ENCODE data around the gene OBI1. TPM values are rescaled to one million over a fixed set of nuclear protein-coding genes. Genes with fewer than 3 reads are reported as not detected.

OBI1 gene
- total RNA-seq, 1 experiment from 2014 or later = 10.7 TPM

GRCh38 chr13:78607409-78608251 is 51.3 kb downstream of the OBI1 start:
- in situ Hi-C loops (cut with HindIII; ENCODE audit: low sequenced_read_pairs) = no loop called here
- no peak for DNase-seq (ENCODE audit: low spot score)

- DNase-seq (ENCODE audit: low spot score) = no peak
These were observed 52.2 kb downstream of the OBI1 start for GRCh38 chr13:78606471-78607408.

GRCh38 chr13:78604782-78605611 is 54.0 kb downstream of the OBI1 start:
- in situ Hi-C loops (cut with HindIII; ENCODE audit: low sequenced_read_pairs) = no loop called here
- DNase-seq (ENCODE audit: low spot score) = no peak

More at GRCh38 chr13:78606471-78607408, 52.2 kb downstream of the OBI1 start:
- in situ Hi-C loops (cut with HindIII; ENCODE audit: low sequenced_read_pairs) = no loop called here

- no peak for DNase-seq (ENCODE audit: low spot score)
- in situ Hi-C loops (cut with HindIII; ENCODE audit: low sequenced_read_pairs) = no loop called here
These were observed 55.6 kb downstream of the OBI1 start, which contains the start of gene POU4F1 for GRCh38 chr13:78603240-78603957. Gene POU4F1 (minus strand): TSS chr13:78603552. CDS start chr13:78603326, 226 bp downstream.

GRCh38 chr13:78602561-78603239 is 56.3 kb downstream of the OBI1 start:
- in situ Hi-C loops (cut with HindIII; ENCODE audit: low sequenced_read_pairs) = no loop called here
- no peak for DNase-seq (ENCODE audit: low spot score)

- DNase-seq (ENCODE audit: low spot score) = no peak
- in situ Hi-C loops (cut with HindIII; ENCODE audit: low sequenced_read_pairs) = no loop called here
These were observed 56.9 kb downstream of the OBI1 start for GRCh38 chr13:78601874-78602560.

GRCh38 chr13:78601124-78601873 is 57.7 kb downstream of the OBI1 start:
- in situ Hi-C loops (cut with HindIII; ENCODE audit: low sequenced_read_pairs) = no loop called here
- DNase-seq (ENCODE audit: low spot score) = no peak

GRCh38 chr13:78600280-78600883 is 58.6 kb downstream of the OBI1 start:
- in situ Hi-C loops (cut with HindIII; ENCODE audit: low sequenced_read_pairs) = no loop called here
- no peak for DNase-seq (ENCODE audit: low spot score)

GRCh38 chr13:78599645-78600279 is 59.2 kb downstream of the OBI1 start:
- in situ Hi-C loops (cut with HindIII; ENCODE audit: low sequenced_read_pairs) = no loop called here
- no peak for DNase-seq (ENCODE audit: low spot score)

GRCh38 chr13:78598966-78599644 is 59.9 kb downstream of the OBI1 start:
- in situ Hi-C loops (cut with HindIII; ENCODE audit: low sequenced_read_pairs) = no loop called here
- no peak for DNase-seq (ENCODE audit: low spot score)

GRCh38 chr13:78598116-78598781 is 60.7 kb downstream of the OBI1 start:
- in situ Hi-C loops (cut with HindIII; ENCODE audit: low sequenced_read_pairs) = no loop called here
- no peak for DNase-seq (ENCODE audit: low spot score)

GRCh38 chr13:78597602-78597932 is 61.4 kb downstream of the OBI1 start:
- in situ Hi-C loops (cut with HindIII; ENCODE audit: low sequenced_read_pairs) = no loop called here
- no peak for DNase-seq (ENCODE audit: low spot score)

GRCh38 chr13:78596736-78597601 is 62.0 kb downstream of the OBI1 start:
- in situ Hi-C loops (cut with HindIII; ENCODE audit: low sequenced_read_pairs) = no loop called here
- no peak for DNase-seq (ENCODE audit: low spot score)

- in situ Hi-C loops (cut with HindIII; ENCODE audit: low sequenced_read_pairs) = no loop called here
- DNase-seq (ENCODE audit: low spot score) = no peak
These were observed 62.6 kb downstream of the OBI1 start for GRCh38 chr13:78596399-78596735.

All from G401 (cell line).